Measurements from ENCODE around the gene GRK4.

GRK4 gene

DNA sequence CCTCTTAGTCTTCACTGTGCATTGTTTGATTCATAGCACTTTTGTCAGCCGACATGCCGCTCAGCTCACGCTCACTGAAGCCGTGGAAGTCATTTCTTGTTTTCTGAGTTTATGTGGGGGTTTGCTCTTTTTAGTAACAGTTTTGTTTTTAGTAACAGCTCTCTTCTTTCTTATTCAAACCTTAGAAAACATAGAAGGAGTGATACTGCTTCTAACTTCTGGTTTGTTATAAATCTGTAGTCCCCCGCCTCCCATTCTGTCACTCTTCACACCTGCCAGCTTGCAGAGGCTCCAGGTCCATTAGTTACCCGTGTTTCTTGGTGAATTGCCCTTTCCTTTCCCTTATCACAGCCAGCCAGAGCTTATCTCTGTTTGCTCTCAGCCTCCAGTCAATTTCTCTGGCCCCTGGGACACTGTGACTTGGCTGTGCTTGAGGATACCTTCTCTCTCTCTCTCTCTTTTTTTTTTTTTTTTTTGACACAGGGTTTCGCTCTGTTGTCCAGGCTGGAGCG is 50.5 kb downstream of the GRK4 start:
- no peak for DNase-seq (ENCODE audit: low spot score)

DNA sequence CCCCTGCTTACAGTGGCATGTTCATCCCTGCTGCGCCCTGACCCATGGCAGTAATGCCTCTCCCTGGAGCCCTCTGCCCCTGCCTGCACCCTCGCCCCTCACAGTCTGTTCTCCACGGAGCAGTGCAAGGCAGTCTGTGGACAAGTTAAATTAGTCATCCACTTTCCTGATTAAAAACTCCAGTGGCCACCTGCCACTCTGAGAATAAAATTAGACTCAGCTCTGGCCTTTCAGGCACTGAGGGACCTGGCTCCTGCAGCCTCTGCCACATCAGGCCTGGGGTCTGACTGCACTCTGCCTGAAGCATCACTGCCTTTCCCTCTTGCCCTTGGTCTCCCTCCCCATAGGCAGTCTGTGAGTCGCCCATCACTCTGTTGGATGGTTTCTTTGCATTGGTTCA is 53.6 kb downstream of the GRK4 start:
- DNase-seq (ENCODE audit: low spot score) = no peak

DNA sequence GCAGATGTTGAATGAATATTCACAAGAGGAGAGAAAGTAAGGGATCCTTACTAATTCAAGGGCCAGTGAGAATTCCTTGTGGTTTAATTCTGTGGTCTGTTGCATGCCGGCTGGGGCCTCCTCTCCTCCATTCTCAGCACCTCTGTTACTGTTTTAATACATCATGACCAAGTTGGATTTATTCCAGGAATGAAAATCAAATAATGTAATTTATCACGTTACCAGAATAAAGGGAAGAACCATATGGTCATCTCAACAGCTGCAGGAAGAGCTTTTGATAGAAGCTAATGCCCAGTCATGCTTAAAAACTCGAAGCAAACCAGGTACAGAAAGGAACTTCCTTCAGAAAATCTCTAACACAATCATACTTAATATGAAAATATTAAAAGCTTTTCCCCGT is 54.1 kb downstream of the GRK4 start:
- DNase-seq (ENCODE audit: low spot score) = no peak

DNA sequence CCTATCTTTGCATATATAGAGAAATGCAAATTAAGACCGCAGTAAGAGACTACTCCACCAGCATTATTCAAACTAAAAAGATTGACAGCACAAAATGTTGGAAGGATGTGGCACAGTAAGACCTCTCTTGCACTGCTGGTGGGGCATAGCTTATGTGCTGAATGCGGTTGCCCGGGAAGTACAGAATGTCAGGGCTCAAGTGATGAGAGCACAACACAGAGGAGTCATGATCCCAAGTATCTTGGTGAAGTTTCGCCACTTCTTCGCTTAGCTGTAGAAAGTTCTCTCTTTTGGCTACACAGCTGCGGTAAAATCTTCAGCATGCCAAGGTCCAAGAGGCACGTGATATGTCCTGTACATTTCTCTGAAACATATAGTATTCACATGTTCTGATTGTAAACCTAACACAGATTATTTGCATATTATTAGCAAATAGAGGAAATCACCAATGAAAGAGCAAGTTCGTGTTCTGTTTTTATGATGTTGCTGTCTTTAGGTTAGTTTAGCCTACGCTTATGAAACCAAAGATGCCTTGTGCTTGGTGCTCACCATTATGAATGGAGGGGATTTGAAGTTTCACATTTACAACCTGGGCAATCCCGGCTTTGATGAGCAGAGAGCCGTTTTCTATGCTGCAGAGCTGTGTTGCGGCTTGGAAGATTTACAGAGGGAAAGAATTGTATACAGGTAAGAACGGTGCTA is 55.9 kb downstream of the GRK4 start:
- DNase-seq (ENCODE audit: low spot score) = no peak

DNA sequence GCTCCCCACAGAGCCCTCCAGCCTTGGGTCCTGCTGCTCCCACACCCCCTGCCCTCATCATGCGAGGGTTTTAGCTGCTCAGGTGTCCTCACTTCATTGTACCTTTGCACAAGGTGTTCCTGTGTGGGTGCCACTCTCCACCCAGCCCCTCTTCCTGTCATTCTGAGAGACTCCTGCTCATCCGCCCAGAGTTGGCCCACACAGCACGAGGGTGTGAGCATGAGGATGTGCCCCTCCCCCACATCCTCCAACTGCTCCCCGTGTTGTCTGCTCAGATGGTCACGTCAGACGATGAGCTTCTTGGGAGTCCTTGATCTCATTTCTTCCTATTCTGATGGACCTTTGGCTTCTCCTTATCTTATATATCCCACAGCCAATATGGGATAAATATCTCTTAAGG is 57.8 kb downstream of the GRK4 start:
- no peak for DNase-seq (ENCODE audit: low spot score)

DNA sequence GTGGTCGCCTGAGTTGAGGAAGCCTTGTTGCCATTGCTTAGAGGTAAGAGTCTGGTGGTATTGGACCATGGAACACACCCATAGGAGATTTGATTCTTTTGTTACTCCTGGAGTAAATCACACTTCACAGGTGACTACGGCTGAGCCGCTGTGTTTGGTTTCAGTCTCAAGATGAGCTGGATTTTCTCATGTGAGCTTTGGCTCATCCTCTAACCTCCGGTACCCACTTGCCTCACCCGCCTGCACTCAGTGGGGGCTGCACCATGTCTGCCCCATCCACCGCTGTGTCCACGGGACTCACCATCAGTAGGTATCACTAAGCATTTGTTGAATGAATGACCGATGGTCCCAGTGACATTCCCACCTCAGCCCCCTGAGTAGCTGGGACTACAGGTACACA is 58.3 kb downstream of the GRK4 start:
- no peak for DNase-seq (ENCODE audit: low spot score)

DNA sequence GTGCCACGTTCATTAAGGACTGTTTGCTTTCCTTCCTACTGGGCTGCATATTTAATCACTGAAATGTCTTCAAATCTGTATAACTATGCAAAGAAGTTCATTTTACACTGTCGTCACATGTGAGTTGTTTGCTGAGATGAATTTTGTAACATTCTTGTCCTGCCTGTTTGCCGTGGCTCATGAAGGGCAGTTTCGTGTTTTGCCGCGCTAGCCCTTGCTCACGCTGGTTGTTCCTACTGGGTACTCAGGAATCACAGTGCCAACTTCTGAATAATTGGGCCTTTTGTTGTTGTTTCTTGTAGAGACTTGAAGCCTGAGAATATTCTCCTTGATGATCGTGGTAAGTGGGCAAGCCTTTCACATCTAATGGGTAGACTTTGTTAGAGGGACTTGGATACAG is 58.7 kb downstream of the GRK4 start:
- no peak for DNase-seq (ENCODE audit: low spot score)

DNA sequence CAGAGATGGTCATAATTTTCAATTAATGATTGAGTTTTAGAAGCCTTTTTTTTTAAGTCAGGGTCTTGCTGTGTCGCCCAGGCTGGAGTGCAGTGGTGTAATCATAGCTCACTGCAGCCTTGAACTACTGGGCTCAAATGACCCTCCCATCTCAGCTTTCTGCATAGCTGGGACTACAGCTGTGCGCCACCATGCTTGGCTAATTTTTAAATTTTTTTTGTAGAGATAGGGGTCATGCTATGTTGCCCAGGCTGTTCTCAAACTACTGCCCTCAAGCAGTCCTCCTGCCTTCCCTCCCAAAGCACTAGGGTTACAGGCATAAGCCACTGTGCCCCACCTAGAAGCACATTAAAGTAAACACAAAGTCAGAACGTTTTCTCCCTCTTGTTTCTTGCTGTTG is 59.3 kb downstream of the GRK4 start:
- DNase-seq (ENCODE audit: low spot score) = no peak

DNA sequence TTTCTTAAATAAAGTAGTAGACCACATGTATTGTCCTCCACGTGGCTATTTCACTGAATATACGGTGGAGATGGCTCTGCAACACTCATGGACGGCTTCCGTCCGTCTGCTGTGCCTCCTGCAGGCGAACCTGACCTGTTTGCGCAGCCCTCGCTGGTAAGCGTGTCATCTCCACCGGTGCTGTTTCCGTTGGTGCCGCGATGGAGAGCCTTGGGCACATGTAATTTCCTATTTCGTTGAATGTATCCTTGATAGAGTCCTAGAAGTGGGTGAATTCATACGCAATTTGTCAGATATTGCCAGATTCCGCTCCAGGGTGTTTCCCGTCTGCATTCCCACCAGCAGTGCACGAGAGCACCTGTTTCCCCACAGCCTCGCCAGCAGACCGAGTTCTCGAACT is 62.5 kb downstream of the GRK4 start:
- DNase-seq (ENCODE audit: low spot score) = no peak

DNA sequence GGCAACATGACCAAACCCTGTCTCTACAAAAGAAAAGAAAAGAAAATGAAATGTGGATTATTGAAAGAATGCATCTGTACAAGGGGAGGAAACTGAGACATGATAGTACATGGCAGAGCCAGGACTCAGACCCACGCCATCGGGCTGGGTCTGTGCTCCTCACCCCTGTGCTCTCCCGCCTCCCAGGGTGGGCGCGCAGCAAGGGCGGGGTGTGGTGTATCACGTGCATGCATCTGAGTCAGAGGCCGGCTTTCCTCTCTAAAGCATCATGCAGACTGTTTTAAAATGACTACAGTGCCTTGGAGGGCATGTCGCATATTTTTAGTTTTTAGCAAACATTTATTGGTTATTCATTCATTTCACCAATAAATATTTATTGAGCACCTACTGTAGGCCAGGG is 63.2 kb downstream of the GRK4 start:
- DNase-seq (ENCODE audit: low spot score) = no peak

DNA sequence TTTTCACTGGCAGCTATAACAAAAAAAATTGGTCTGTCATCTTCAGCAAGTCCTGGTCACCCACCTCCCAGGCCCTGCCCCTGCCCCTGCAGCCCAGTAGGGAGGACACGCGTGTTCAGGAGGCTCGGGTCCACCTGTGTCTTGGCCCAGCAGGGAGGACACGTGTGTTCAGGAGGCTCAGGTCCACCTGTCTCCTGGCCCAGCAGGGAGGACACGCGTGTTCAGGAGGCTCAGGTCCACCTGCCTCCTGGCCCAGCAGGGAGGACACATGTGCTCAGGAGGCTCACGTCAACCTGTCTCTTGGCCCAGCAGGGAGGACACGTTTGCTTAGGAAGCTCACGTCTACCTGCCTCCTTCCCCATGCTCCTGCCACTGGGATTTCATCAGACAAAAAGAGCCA is 66.1 kb downstream of the GRK4 start:
- no peak for DNase-seq (ENCODE audit: low spot score)

DNA sequence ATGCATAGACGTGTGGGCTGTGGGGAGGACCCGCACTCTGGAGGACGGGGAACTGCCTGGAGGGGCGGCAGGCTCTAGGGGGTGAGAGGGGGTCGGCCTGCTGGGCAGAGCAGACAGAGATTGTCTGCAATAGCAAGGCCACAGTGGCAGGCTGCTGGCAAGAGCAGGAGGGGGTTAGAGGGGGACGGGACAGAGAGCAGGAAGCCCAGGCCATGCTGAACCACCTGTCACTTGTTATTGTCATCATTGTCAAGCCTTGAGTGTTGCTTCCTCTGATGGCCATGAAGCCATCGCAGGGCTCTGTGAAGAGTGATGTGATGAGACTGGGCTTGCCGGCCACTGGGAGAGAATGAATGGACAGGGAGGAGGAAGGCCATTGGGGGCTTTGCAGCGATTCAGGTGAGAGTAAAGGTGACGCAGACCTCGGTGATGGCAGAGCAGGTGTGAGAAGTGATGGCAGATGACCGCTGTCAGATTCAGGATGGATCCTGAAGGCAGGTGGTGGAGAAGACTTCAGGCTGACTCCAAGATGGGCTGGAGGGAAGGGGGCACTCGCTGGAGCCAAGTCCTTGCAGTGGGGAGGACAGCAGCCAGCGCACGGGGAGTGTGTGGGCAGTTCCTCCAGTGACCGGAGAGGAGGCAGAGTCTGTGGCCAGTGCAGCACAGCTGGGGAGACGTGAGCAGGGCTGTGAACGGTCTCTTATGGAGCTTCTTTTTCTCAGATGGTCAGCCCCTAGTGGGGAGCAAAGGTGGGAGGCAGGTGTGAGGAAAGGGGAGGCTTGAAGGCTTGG is 67.4 kb downstream of the GRK4 start:
- DNase-seq (ENCODE audit: low spot score) = no peak

DNA sequence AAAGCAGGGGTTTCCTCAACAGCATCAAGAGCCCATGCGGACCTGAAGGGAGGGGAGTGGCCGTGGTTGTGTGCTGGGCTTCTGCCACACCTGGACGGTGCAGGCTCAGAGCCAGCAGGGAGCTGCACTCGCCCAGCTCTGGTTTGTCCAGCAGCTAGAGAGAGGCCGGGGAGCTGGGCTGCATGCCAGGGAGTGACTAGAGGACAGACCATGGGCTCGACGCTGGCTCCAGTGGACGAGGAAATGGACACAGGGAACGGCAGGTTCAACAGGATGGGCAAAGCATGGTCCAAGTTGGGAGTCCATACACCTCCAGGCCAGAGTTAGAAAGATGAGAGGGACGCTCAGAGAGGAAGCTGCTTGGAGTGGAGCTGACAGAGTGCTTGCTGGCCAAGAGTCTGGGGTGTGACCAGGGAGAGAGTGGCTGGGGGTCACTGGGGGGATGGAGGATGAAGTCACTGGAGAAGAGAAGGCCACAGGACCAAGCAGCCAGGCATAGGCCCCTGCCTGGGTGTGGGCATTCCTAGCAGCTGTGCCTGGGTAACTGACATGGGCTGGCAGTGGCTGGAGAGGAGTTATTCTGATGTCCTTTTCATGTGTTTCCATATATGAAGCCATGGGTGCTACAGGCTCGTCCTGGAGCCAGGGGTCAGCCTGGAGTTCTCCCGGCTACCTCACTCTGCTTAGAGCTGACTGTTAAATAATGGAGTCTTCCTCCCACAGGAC is 68.1 kb downstream of the GRK4 start:
- DNase-seq (ENCODE audit: low spot score) = no peak

DNA sequence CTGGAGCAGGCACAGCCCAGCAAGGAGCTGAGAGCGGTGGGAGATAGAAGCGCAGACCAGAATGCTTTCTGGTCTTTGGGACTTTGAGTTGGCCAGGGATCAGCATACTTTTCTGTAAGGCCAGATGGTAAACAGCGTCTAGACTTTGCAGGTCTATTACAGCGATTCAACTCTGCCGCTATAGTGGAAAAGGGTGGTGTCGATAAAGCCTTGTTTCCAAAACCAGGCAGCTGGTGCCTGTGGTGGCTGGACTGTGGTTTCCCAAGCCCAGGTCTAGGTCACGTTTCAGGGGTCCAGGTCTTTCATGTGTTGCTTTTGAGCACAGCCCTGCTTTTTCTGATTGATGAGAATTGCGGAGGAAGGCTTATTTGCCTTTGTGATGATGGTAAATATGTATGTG is 70.9 kb downstream of the GRK4 start:
- no peak for DNase-seq (ENCODE audit: low spot score)

DNA sequence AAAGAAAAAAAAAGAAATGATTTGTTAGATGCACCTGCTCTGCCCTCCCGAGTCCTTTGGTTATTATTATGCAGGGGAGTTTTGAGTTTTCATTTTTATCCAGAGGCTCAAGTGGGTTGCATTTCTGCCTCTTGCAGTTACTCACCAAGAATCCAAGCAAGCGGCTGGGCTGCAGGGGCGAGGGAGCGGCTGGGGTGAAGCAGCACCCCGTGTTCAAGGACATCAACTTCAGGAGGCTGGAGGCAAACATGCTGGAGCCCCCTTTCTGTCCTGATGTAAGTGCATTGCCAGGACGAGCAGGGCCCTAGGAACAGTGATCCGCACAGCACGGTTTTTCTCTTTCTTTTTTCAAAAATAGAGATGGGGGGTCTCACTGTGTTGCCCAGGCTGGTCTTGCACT is 71.9 kb downstream of the GRK4 start:
- no peak for DNase-seq (ENCODE audit: low spot score)

DNA sequence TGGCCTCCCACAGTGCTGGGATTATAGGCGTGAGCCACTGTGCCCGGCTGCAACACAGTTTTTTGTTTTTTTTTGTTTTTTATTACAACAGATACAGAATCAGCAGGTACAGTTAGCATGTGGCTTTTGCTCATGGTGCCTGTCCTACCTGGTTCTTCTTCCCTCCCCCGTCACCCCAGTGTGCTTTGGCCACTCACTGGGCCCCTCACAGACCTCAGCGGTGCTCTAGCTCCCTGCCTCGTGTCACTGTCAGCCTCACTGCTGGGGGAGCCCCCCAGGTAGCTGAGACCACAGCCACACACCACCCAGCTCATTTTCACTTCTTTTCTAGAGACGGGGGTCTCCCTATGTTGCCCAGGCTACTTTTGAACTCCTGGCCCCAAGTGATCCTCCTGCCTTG is 72.3 kb downstream of the GRK4 start:
- DNase-seq (ENCODE audit: low spot score) = no peak

DNA sequence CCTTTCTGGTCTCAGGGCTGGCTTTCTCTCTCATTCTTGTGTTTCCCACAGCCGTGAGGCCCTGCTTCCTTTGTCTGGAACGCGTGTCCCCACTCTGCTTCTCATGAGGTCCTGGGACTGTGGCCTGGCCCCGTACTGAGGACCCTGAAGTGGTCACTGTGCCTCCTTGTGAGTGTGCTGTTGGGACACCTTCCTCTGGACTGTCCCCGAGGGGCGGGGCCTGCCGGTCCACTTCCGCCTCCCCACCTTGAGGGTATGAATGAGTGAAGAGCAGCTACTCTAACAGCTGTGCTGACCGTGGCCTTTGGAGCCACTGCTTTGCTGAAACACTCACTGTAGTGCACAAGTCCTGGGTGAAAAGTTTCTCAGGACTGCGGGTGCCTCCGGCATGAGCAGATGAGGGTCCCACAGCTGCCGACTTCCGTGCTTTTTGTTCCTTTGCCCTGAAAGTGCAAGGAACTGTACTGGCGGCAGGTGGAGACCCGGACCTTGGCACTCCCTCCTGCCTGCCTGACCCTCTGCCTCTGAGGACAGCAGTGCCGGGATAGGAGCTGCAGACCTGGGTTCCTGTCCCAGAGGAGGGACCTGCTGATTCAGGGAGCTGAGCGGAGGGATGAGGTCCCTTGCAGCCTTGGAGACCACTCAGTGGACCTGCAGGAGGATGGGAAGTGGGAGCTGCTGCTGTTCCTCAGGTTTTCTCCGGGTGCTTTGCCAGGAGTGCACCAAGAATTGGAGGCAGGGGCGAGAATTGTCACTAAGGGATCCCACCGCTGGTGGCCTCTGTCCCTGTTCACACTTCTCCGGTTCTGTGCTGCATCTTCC is 73.0 kb downstream of the GRK4 start:
- no peak for DNase-seq (ENCODE audit: low spot score)

DNA sequence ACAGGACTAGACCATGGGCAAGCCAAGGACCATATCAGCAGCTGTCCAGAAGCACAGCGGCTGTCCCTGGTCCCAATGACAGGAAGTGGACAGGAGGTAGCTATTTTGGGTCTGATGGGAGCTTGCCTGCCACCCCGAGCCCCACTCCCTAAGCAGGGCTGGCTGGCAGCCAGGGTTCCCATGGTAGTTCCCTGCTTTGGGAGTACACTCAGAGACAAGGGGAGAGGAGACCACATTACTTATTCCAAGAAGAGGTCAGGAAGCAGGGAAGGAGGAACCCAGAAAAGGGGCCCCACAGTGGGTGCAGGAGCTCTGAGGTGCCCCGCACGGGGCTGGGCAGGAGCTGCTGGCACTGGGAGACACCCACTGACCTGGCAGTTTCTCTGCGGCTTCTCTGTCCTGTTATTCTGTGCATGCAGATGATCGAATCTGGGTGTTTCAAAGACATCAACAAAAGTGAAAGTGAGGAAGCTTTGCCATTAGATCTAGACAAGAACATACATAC is 74.6 kb downstream of the GRK4 start:
- DNase-seq (ENCODE audit: low spot score) = no peak

DNA sequence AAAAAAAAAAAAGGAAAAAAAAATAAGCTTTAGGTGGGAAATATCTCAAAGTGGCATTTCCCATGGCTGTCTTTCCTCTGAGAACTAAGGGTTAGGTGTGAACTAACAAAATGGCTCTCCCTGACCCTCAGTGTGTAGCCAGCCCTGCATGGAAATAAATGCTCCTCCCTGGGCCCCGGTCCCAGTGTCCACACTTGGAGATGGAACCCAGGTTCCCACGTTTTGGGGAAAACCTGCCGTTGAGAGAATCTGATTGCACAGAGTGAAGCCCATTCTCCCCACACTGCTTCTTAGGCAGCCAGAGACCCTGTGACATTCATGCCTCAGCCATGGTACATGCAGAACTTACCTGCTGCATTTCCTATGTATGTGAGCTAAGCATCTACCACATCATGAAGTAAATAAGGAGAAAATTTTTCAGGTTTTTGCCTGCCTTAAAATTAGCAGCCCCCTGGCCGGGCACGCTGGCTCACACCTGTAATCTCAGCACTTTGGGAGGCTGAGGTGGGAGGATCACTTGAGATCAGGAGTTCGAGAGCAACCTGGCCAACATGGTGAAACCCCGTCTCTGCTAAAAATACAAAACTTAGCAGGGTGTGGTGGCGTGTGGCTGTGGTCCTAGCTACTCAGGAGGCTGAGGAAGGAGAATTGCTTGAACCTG is 76.5 kb downstream of the GRK4 start:
- no peak for DNase-seq (ENCODE audit: low spot score)

DNA sequence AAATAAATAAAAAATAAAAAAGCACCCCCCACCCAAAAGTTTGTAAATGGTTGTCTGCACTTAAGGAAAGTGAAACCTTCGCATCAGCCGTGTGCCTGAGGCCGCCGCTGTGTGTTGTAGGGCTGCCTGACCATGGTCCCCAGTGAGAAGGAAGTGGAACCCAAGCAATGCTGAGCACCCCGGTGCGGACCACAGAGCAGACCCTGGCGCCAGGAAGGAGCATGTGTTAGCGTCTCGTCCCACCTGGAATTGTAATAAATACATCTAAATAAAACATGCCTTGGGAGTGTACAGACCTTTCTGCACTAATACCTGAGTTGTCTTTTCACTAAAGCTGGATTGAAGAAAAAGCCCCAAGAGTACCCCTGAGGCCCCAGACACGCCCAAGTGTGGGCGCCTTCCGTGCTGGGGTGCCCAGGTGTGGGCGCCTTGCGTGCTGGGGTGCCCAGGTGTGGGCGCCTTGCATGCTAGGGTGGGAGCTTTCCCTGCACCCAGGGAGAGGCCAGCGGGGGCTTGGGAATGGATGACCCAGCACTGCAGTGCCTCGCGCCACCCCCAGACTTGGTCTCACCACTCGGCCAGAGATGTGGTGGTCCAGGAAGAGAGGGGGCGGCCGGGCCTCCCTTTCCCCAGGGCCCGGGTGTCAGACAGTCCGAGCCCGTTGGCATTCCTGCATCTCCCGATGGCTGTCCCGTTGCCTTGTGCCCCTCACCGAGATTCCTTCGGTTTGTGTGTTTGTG is 77.3 kb downstream of the GRK4 start:
- peak; percentile 26 for DNase-seq (ENCODE audit: low spot score)

All from NAMALWA (cell line).